Stimulated activated naive B cell treated with anti-CD40 and anti-IgM and Interleukin-4, amounts not matched to agents 10 μg/mL and 1 μg/mL and 100 μg/mL, for 72 hours (primary cell): Measurements from ENCODE around the gene SPTLC1.
"Not testable (repeated sequence)": the region's sequence is repeated elsewhere in the genome, so short reads cannot be mapped to it uniquely, and the experiment has no call there.

Source experiments
- ATAC-seq, 2 donors: fragments of 150-1000 bp; cut with Tn5 transposase; replicated peaks; 2 replicates each; pipeline ENCODE4 v1.10.0; 2021; ENCODE audit warnings: moderate library complexity in 1 of 2
- DNase-seq: peaks from one replicate; pipeline ENCODE4 v3.0.0; 2021
- H3K27ac Mint-ChIP-seq: one replicate; pipeline ENCODE4 v1.8.0; 2022; ENCODE audit warnings: mild to moderate bottlenecking, mixed read lengths
- H3K27me3 Mint-ChIP-seq, 2 donors: one replicate each; pipeline ENCODE4 v1.8.0; 2022; ENCODE audit warnings: mixed read lengths in 2 of 2
- H3K36me3 Mint-ChIP-seq, 2 donors: one replicate each; pipeline ENCODE4 v1.8.0; 2022; ENCODE audit warnings: mixed read lengths in 2 of 2, mild to moderate bottlenecking in 1 of 2
- H3K4me1 Mint-ChIP-seq, 2 donors: one replicate each; pipeline ENCODE4 v1.8.0; 2022; ENCODE audit warnings: mixed read lengths in 2 of 2, mild to moderate bottlenecking in 1 of 2
- H3K4me3 Mint-ChIP-seq, 2 donors: one replicate each; pipeline ENCODE4 v1.8.0; 2022; ENCODE audit warnings: mild to moderate bottlenecking in 2 of 2, mixed read lengths in 2 of 2, moderate library complexity in 1 of 2
- H3K9me3 Mint-ChIP-seq, 2 donors: one replicate each; pipeline ENCODE4 v1.8.0; 2022; ENCODE audit warnings: mixed read lengths in 2 of 2, mild to moderate bottlenecking in 1 of 2

Gene SPTLC1, protein sequence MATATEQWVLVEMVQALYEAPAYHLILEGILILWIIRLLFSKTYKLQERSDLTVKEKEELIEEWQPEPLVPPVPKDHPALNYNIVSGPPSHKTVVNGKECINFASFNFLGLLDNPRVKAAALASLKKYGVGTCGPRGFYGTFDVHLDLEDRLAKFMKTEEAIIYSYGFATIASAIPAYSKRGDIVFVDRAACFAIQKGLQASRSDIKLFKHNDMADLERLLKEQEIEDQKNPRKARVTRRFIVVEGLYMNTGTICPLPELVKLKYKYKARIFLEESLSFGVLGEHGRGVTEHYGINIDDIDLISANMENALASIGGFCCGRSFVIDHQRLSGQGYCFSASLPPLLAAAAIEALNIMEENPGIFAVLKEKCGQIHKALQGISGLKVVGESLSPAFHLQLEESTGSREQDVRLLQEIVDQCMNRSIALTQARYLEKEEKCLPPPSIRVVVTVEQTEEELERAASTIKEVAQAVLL

GRCh38 chr9:92115071-92115858, at the start of gene SPTLC1:
Gene SPTLC1 (minus strand): TSS chr9:92115413. CDS start chr9:92115370, 43 bp downstream.
- H3K27me3 Mint-ChIP-seq: no peaks in the 10 kb centered on the region
- peaks cover 18 to 21% of the 10 kb centered on the region in 2 donors for H3K4me1 Mint-ChIP-seq
- H3K27ac Mint-ChIP-seq: peak within 1 kb of the TSS; percentile 100
- H3K36me3 Mint-ChIP-seq: peaks cover 17 to 23% of the 10 kb centered on the region in 2 donors
- peak within 1 kb of the TSS; percentile 90 to 98 for H3K4me3 Mint-ChIP-seq
- DNase-seq: peak; percentile 92
- H3K9me3 Mint-ChIP-seq: no peaks in the 10 kb centered on the region
- ATAC-seq: peak; percentile 99

DNA sequence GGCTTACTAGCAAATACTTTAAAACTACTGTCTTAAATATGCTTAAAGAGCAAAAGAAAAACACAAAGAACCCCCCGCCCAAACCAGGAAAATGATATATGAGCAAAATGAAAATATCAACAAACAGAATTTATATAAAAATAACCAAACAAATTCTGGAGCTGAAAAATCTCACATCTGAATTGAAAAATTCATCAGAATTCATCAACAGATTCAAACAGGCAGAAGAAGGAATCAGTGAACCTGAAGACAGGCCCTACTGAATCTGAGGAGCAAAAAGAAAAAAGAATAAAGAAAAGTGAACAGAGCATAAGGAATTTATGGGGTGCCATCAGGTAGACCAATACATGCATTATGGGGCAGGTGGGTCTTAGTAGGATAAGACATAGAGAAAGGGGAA, 49.8 kb upstream of the SPTLC1 start:
- H3K27ac Mint-ChIP-seq: peak overlapping the region; percentile 31
- no peak for DNase-seq
- peaks cover 15 to 17% of the 10 kb centered on the region in 2 donors for H3K9me3 Mint-ChIP-seq
- peaks cover 2 to 4% of the 10 kb centered on the region in 2 donors for H3K36me3 Mint-ChIP-seq
- peak; percentile 44 to 48 for ATAC-seq
- H3K27me3 Mint-ChIP-seq: peaks cover 10 to 31% of the 10 kb centered on the region in 2 donors
- peaks cover 0 to 10% of the 10 kb centered on the region in 2 donors for H3K4me1 Mint-ChIP-seq
- H3K4me3 Mint-ChIP-seq: no peak overlapping the region

DNA sequence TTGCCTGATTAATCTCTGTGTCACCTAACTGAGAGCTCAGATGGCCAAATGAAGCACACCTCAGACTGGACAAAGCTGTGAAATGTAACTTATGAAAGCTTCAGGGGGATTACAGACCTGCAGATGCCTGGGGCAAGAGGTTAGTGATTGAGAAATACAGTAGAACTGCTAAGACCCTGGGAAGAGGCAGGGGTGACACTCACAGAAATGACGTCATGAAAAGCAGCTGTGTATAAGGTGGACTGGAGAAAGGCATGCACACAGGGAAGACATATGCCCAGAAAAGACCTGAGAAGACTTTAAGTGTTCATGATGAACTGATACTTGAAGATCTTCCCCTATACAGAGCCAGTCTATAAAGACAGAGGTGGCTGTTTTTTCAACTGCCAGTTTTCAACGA, 49.3 kb upstream of the SPTLC1 start:
- peaks cover 15 to 17% of the 10 kb centered on the region in 2 donors for H3K9me3 Mint-ChIP-seq
- DNase-seq: no peak
- H3K4me1 Mint-ChIP-seq: peaks cover 0 to 10% of the 10 kb centered on the region in 2 donors
- peak overlapping the region; percentile 31 for H3K27ac Mint-ChIP-seq
- peaks cover 2 to 4% of the 10 kb centered on the region in 2 donors for H3K36me3 Mint-ChIP-seq
- no peak for ATAC-seq
- peaks cover 11 to 28% of the 10 kb centered on the region in 2 donors for H3K27me3 Mint-ChIP-seq
- no peak overlapping the region for H3K4me3 Mint-ChIP-seq

DNA sequence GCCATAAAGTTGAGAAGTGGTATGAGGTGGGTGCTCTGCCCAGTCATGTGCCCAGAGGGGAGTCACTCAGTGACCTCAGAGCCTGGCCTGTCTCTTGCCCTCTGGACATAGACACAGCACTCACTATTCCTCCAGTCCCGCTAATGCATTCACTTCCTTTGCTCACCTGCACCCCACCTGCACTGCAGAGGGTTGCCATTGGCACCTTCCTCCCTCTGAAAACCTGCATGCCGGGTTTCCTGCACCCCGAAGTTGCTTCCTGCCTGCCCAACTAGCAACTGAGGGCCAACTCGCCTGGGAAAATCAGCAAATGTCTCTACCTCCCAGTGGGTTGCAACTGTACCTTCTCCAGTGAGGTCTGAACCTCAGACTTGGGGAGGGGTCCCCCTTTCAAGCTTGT, 48.1 kb upstream of the SPTLC1 start:
- Mint-ChIP-seq H3K27me3 (peaks cover 21 to 36% of the 10 kb centered on the region in 2 donors), H3K36me3 (peaks cover 2 to 4% of the 10 kb centered on the region in 2 donors), H3K4me3 (no peak overlapping the region), H3K4me1 (peaks cover 0 to 10% of the 10 kb centered on the region in 2 donors), H3K9me3 (peaks cover 15 to 17% of the 10 kb centered on the region in 2 donors), H3K27ac (no peak overlapping the region)
- no peak for DNase-seq
- ATAC-seq: no peak

DNA sequence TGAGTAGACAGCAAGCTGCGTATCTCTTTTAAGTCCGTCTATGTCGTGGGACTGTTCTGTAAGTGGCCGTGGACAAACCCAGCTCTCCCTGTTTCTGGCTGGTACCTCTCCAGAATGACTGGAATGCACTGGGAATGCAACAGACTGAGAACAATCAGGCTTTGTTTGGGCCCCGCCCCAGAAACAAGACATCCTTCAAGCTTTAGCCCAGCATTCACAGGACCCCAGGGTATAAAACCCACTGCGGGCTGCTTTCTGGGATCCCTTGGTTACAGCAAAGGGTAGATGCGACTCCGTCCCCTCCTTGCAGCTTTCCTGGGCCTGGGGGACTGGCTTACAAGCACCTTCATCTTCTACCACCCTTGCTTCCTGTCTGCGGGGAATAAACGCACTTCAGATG, 45.6 kb upstream of the SPTLC1 start:
- no peak for ATAC-seq

GRCh38 chr9:92159058-92159457, 43.8 kb upstream of the SPTLC1 start:
- Mint-ChIP-seq H3K9me3 (peaks cover 0 to 1% of the 10 kb centered on the region in 2 donors), H3K27ac (no peak overlapping the region), H3K4me1 (no peaks in the 10 kb centered on the region), H3K36me3 (peaks cover 0 to under 1% of the 10 kb centered on the region in 2 donors), H3K27me3 (peaks cover 19 to 21% of the 10 kb centered on the region in 2 donors), H3K4me3 (no peak overlapping the region)
- no peak for DNase-seq
- ATAC-seq: no peak

More for the DNA sequence above, 45.6 kb upstream of the SPTLC1 start:
- Mint-ChIP-seq H3K27ac (no peak overlapping the region), H3K4me3 (no peak overlapping the region), H3K27me3 (peaks cover 21 to 32% of the 10 kb centered on the region in 2 donors), H3K4me1 (peaks cover 0 to 10% of the 10 kb centered on the region in 2 donors), H3K9me3 (peaks cover 14 to 17% of the 10 kb centered on the region in 2 donors), H3K36me3 (peaks cover 2 to 4% of the 10 kb centered on the region in 2 donors)
- DNase-seq: no peak

- H3K36me3 Mint-ChIP-seq: no peaks in the 10 kb centered on the region
- H3K4me3 Mint-ChIP-seq: no peak overlapping the region
- ATAC-seq: no peak
- DNase-seq: no peak
- H3K9me3 Mint-ChIP-seq: no peaks in the 10 kb centered on the region
- no peaks in the 10 kb centered on the region for H3K4me1 Mint-ChIP-seq
- no peak overlapping the region for H3K27ac Mint-ChIP-seq
- H3K27me3 Mint-ChIP-seq: peaks cover 19 to 25% of the 10 kb centered on the region in 2 donors
Observed at GRCh38 chr9:92158097-92158601, 42.9 kb upstream of the SPTLC1 start.

DNA sequence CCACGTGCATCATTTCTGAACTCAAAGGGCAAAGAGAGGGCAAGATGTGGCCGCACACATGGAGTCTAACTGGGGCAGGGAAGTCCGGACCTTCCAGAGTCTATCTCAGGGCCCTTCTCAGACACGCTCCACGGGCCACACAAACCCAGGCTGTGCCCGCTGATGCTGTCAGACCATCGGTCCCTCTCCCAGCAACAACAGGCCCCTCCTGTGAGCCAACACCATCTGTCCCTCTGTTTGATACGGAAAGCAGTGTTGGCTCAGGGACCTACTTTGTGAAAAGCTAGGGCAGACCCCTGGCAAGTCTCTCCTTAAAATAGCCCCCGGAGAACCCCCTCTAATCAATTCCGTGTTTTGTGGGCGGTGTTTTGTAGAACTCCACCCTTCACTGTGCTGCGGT, 40.5 kb upstream of the SPTLC1 start:
- not testable (repeated sequence) for H3K4me3 Mint-ChIP-seq, H3K4me1 Mint-ChIP-seq, ATAC-seq

GRCh38 chr9:92155221-92155620, 40.0 kb upstream of the SPTLC1 start:
- Mint-ChIP-seq H3K4me1 (no peaks in the 10 kb centered on the region), H3K27me3 (peaks cover 16 to 21% of the 10 kb centered on the region in 2 donors), H3K4me3 (no peak overlapping the region), H3K9me3 (no peaks in the 10 kb centered on the region), H3K36me3 (no peaks in the 10 kb centered on the region), H3K27ac (no peak overlapping the region)
- DNase-seq: no peak
- no peak for ATAC-seq

More for the DNA sequence above, 40.5 kb upstream of the SPTLC1 start:
- H3K27me3 Mint-ChIP-seq: peaks cover 19 to 25% of the 10 kb centered on the region in 2 donors
- not testable (repeated sequence) for H3K9me3 Mint-ChIP-seq, H3K36me3 Mint-ChIP-seq, H3K27ac Mint-ChIP-seq, DNase-seq

- H3K36me3 Mint-ChIP-seq, H3K4me1 Mint-ChIP-seq, H3K9me3 Mint-ChIP-seq, DNase-seq, ATAC-seq, H3K4me3 Mint-ChIP-seq, H3K27ac Mint-ChIP-seq: not testable (repeated sequence)
- peaks cover 17 to 19% of the 10 kb centered on the region in 2 donors for H3K27me3 Mint-ChIP-seq
Observed at GRCh38 chr9:92153466-92154415, 38.5 kb upstream of the SPTLC1 start.

DNA sequence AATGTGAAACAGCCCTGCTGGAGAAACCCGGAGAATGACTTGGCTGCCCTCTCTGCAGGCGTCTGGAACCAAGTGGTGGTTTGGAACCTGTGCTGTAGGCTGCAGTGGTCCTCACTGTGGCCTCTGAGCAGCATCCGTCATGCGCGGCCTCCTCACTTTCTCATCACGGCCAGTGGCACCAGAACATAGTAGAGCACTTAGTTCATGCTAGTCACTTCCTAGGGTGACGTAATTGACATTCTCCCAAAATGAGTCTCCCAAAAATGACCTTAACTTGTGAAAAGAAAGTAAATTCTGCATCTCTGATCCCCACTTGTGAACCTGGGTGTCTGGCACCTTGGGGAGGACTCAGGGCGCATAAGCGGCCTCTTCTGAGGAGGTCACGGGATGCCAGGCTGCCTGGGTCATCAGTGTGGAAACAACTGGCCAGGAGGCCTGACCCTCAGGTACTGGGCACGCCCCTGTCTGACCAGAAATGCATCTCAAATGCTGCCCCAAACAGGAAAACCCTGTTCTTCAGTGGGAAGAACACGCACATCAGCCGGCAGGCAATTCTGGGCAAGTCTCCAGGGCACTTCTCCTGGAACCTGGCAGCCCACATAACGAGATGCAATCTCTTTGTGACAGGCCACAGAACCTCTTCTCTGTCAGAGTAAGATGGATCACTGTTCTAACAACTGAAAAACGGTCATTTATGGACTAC, 36.6 kb upstream of the SPTLC1 start:
- no peaks in the 10 kb centered on the region for H3K9me3 Mint-ChIP-seq
- H3K4me1 Mint-ChIP-seq: peaks cover 3 to 6% of the 10 kb centered on the region in 2 donors
- ATAC-seq: no peak
- no peaks in the 10 kb centered on the region for H3K36me3 Mint-ChIP-seq
- no peak overlapping the region for H3K4me3 Mint-ChIP-seq
- H3K27ac Mint-ChIP-seq: no peak overlapping the region
- no peak for DNase-seq
- H3K27me3 Mint-ChIP-seq: peaks cover 21 to 25% of the 10 kb centered on the region in 2 donors

DNA sequence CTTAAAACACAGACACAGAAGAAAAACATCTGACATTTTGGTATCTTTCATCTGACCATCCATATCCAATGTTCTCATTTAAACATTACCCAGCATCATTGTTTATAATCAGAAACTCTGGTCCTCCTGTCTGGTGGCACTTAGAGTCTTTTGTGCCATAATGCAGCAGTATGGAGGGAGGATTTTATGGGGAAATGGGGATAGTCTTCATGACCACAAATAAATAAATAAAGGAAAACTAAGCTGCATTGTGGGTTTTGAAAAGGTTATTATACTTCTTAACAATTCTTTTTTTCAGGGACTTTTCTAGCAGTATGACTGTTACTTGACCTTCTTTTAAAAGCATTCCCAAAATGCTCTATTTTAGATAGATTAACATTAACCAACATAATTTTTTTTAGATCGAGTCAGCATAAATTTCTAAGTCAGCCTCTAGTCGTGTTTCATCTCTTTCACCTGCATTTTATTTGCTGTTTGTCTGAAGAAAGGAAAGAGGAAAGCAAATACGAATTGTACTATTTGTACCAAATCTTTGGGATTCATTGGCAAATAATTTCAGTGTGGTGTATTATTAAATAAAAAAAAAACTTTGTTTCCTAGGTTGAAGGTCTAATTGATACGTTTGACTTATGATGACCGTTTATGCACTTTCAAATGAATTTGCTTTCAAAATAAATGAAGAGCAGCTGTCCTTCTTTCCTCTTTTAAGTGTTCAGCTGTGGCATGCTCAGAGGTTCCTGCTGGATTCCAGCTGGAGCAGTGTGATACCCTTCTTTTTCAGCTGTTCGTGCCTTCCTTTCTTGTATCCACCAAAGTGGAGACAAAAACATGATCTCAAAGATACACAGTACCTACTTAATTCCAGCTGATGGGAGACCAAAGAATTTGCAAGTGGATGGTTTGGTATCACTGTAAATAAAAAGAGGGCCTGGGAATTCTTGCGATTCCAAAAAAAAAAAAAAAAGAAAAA, 35.6 kb upstream of the SPTLC1 start:
- not testable (repeated sequence) for H3K27ac Mint-ChIP-seq, H3K4me3 Mint-ChIP-seq, DNase-seq, H3K36me3 Mint-ChIP-seq, H3K9me3 Mint-ChIP-seq, ATAC-seq, H3K4me1 Mint-ChIP-seq
- H3K27me3 Mint-ChIP-seq: peaks cover 28 to 33% of the 10 kb centered on the region in 2 donors
